Suprapubic skin (tissue), 4 donors: ENCODE data around the gene ZNF281. TPM values are rescaled to one million over a fixed set of nuclear protein-coding genes. Genes with fewer than 3 reads are reported as not detected.

ENCODE experiments used
- DNase-seq, 2 donors: peaks; one replicate each; pipeline ENCODE4 v3.0.0-alpha.2; 2019; ENCODE audit warnings: low spot score in 2 of 2
- H3K27ac ChIP-seq: fragments of 200-600 bp; sonication (generic); one replicate; pipeline ENCODE4 v1.5.1; 2019
- H3K27me3 ChIP-seq: fragments of 200-600 bp; sonication (generic); one replicate; pipeline ENCODE4 v1.5.1; 2019
- H3K36me3 ChIP-seq: fragments of 200-600 bp; sonication (generic); one replicate; pipeline ENCODE4 v1.5.1; 2019
- H3K4me1 ChIP-seq: fragments of 200-600 bp; sonication (generic); one replicate; pipeline ENCODE4 v1.5.1; 2019
- H3K4me3 ChIP-seq: fragments of 200-600 bp; sonication (generic); one replicate; pipeline ENCODE4 v1.5.1; 2019; ENCODE audit warnings: mild to moderate bottlenecking
- H3K9me3 ChIP-seq: fragments of 200-600 bp; sonication (generic); one replicate; pipeline ENCODE4 v1.5.1; 2019
- CTCF ChIP-seq, 2 donors: fragments of 200-600 bp in 1 of 2; fragments of 450-650 bp in 1 of 2; sonication (generic) in 1 of 2; IDR thresholded peaks; one replicate each; pipeline ENCODE4 v1.5.1; 2016 to 2019; ENCODE audit warnings: antibody characterized with exemption in 2 of 2, mild to moderate bottlenecking in 1 of 2, moderate library complexity in 1 of 2
- EP300 ChIP-seq: sonication (generic); formaldehyde crosslinking; IDR thresholded peaks from one replicate; pipeline ENCODE4 v1.6.1; 2017; ENCODE audit warnings: antibody characterized with exemption
- POLR2A ChIP-seq, 2 donors: fragments of 450-650 bp; IDR thresholded peaks; one replicate each; pipeline ENCODE4 v1.6.1; 2017; ENCODE audit warnings: antibody characterized with exemption in 2 of 2, mild to moderate bottlenecking in 2 of 2, moderate library complexity in 2 of 2
- POLR2AphosphoS5 ChIP-seq, 3 donors: sonication (generic); formaldehyde crosslinking; IDR thresholded peaks; one replicate each; pipeline ENCODE4 v1.6.1; 2017; ENCODE audit warnings: antibody characterized with exemption in 3 of 3
- WGBS: methylation state at CpG from one replicate; pipeline ENCODE4 v1.1.5; 2018; 5-methylcytosine and 5-hydroxymethylcytosine counted together
- total RNA-seq, 4 donors: library from RNA; depleted of rRNA; stranded (reverse); fragments of >200 nt; gene quantifications; one replicate each; pipeline ENCODE4 v1.1.0, GENCODE V29; 2016

The ZNF281 gene
- total RNA-seq, 4 donors from 2014 or later: 4.5 to 9.4 (median 8.2) TPM

- 80% methylated on average over 4 of the region's 4 CpGs for WGBS
- Histone ChIP-seq H3K27ac (no peak overlapping the region), H3K9me3 (no peaks in the 10 kb centered on the region), H3K4me3 (no peak overlapping the region), H3K36me3 (no peaks in the 10 kb centered on the region), H3K27me3 (no peaks in the 10 kb centered on the region), H3K4me1 (no peaks in the 10 kb centered on the region)
- no peak for DNase-seq
- TF ChIP-seq POLR2A (IDR thresholded peaks at IDR 0.05): no peak
- TF ChIP-seq EP300: no peak
- no peak for TF ChIP-seq CTCF (IDR thresholded peaks at IDR 0.05)
- no peak for TF ChIP-seq POLR2AphosphoS5 (IDR thresholded peaks at IDR 0.05)
Observed at GRCh38 chr1:200369131-200369530, 40.7 kb downstream of the ZNF281 start.

- Histone ChIP-seq H3K27me3 (no peaks in the 10 kb centered on the region), H3K4me1 (no peaks in the 10 kb centered on the region), H3K4me3 (no peak overlapping the region), H3K27ac (no peak overlapping the region), H3K36me3 (no peaks in the 10 kb centered on the region), H3K9me3 (no peaks in the 10 kb centered on the region)
- TF ChIP-seq CTCF (IDR thresholded peaks at IDR 0.05): no peak
- TF ChIP-seq POLR2AphosphoS5 (IDR thresholded peaks at IDR 0.05): no peak
- DNase-seq: no peak
- WGBS: 92% methylated on average over 6 of the region's 6 CpGs
Observed at GRCh38 chr1:200368556-200368955, 41.3 kb downstream of the ZNF281 start.

GRCh38 chr1:200367841-200368534 lies 41.8 kb downstream of the ZNF281 start:
- Histone ChIP-seq H3K36me3 (no peaks in the 10 kb centered on the region), H3K9me3 (no peaks in the 10 kb centered on the region), H3K4me1 (no peaks in the 10 kb centered on the region), H3K27ac (no peak overlapping the region), H3K27me3 (no peaks in the 10 kb centered on the region), H3K4me3 (no peak overlapping the region)
- TF ChIP-seq EP300: no peak
- TF ChIP-seq CTCF (IDR thresholded peaks at IDR 0.05): no peak
- TF ChIP-seq POLR2A (IDR thresholded peaks at IDR 0.05): no peak
- 82% methylated on average over 3 of the region's 3 CpGs for WGBS
- DNase-seq: no peak

GRCh38 chr1:200366577-200367253 lies 43.1 kb downstream of the ZNF281 start:
- Histone ChIP-seq H3K36me3 (no peaks in the 10 kb centered on the region), H3K27me3 (no peaks in the 10 kb centered on the region), H3K4me3 (no peak overlapping the region), H3K9me3 (no peaks in the 10 kb centered on the region), H3K4me1 (no peaks in the 10 kb centered on the region), H3K27ac (no peak overlapping the region)
- DNase-seq: no peak
- TF ChIP-seq POLR2AphosphoS5 (IDR thresholded peaks at IDR 0.05) (no peak), POLR2A (IDR thresholded peaks at IDR 0.05) (no peak), EP300 (no peak), CTCF (IDR thresholded peaks at IDR 0.05) (no peak)
- WGBS: 67% methylated on average over 5 of the region's 5 CpGs

GRCh38 chr1:200365897-200366426 lies 43.9 kb downstream of the ZNF281 start:
- 86% methylated on average over 2 of the region's 2 CpGs for WGBS
- H3K9me3 ChIP-seq: no peaks in the 10 kb centered on the region
- no peaks in the 10 kb centered on the region for H3K36me3 ChIP-seq
- no peaks in the 10 kb centered on the region for H3K27me3 ChIP-seq
- TF ChIP-seq POLR2AphosphoS5 (IDR thresholded peaks at IDR 0.05) (no peak), POLR2A (IDR thresholded peaks at IDR 0.05) (no peak), EP300 (no peak), CTCF (IDR thresholded peaks at IDR 0.05) (no peak)
- H3K4me1 ChIP-seq: no peaks in the 10 kb centered on the region
- no peak overlapping the region for H3K4me3 ChIP-seq
- DNase-seq: no peak
- H3K27ac ChIP-seq: no peak overlapping the region
